PC-9 (cell line): ENCODE results near the gene FAIM2.

Source experiments
- CTCF ChIP-seq: fragments of 200-600 bp; sonication (generic); conservative IDR thresholded peaks from 2 replicates; pipeline ENCODE4 v1.6.1; 2017; ENCODE audit warnings: mixed run types, antibody characterized with exemption, mild to moderate bottlenecking, moderate library complexity
- EZH2 ChIP-seq: fragments of 200-600 bp; sonication (generic); IDR thresholded peaks from 2 replicates; pipeline ENCODE4 v1.8.0; 2017; ENCODE audit warnings: antibody characterized with exemption, low read depth

GRCh38 chr12:49944718-49945117 is 41.0 kb upstream of the FAIM2 start:
- TF ChIP-seq CTCF (no peak), EZH2 (no peak)
